AG08396 (cell line): ENCODE results near the gene MAPK4.

Experiments used
- DNase-seq: peaks from one replicate; pipeline ENCODE4 v3.0.0; 2012; ENCODE audit warnings: low spot score, mixed read lengths

Gene MAPK4

DNA sequence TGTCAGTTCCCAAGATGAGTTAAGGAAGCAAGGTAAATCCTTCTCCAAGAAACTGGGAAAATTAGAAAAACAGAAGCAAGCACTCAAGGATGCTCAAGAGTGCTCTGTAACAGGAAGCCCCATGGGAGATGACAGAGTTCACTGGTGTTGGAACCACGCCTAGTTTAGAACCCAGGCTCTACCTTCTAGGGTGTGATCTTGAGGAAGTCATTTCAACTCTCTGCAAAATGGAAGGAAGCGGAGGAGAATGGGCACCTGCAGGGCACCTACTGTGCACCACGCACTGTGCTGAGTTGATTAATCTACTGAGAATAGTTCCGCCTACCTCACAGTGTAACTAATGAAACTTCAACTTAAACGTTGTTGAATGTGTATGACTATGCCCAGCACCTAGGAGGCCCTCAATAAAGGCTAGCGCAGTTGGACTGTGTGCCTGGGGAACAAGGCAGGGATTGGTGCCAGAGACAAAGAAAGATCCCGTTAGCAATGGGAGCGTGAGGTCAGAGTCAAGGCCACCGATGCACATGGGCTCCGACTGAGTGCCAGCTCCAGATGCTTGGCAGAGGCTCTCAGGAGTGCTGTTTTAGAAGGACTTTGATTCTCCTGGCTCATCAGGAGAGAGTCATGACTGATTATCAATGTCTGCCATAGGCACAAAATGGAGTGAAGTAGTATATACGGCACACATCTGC lies 93.7 kb downstream of the MAPK4 start:
- DNase-seq = no peak

DNA sequence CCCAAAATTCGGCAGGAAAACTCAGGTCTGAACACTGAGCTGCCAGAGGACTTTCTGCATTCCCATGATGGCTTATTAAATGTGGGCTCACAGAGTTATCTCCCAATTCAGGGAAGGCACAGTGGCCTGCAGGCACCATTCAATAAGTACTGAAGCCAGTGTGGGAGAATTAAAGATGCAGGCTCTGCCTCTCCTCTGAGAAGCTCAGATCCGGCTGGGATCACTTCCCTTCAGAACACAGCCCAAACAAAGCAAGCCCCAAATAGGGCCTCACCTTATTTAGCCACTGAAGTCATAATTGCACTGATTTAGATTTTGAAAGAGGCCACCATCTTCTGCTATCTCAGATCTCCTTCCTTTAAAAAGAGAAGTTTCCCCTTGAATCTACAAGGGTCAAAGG lies 94.3 kb downstream of the MAPK4 start:
- DNase-seq = no peak

DNA sequence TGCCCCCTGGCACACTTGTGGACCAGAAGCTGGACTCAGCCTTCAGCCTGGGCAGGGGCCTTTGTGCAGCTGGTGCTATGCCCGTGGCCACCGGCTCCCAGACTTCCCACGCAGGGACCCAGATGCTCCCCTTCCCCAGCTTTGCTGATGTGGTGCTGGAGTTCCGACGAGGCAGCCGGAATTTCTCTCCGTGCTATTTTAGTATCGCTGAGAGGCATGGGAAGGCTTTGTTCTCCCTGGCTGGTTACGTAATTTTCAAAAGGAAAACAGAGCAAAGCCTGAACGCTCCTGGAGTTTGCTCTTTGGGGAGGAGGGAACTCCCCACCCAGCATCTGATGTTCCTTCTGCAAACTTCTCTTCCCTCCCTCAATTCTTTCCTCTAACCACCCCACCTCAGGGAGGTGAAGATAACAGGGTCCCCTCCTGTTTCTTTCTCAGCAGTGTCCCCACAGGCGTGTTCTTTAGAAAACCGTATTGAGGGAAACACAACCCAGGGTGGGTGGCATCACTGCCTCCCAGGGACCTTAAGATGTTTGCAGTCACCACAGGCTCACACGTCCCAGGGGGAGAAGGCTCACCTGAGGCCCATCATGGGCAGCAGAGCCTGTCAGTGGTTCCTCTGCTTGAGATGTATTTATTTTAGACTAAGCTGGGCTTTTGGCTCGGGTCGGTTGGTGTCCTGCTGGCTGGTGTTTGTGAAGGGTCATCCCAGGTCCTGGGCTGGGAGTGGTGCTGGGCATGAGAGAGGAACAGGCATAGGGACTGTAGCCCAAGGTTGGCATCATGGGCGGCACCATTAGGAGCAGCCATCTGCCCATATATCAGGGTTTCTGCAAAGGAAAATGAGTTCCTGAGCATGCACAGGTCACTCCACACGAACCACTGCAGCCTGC lies 95.0 kb downstream of the MAPK4 start:
- DNase-seq = no peak

DNA sequence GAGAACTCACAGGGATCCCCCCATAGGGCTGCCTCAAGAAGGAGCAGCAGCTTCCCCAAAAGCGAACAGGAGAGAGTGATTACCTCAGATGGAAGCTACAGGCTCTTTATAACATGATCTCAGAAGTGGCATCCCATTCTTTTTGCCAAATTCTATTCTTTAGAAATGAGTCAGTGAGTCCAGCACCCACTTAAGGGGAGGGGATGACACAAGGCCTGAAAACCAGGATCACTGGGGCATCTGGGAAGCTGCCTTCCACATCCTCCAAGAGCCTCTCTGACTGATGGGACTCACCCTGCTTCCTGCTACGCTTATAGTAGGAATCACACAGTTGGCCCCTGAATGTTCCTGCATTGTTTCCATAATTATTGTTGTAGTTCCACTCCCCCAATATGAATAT lies 96.5 kb downstream of the MAPK4 start:
- DNase-seq = no peak

DNA sequence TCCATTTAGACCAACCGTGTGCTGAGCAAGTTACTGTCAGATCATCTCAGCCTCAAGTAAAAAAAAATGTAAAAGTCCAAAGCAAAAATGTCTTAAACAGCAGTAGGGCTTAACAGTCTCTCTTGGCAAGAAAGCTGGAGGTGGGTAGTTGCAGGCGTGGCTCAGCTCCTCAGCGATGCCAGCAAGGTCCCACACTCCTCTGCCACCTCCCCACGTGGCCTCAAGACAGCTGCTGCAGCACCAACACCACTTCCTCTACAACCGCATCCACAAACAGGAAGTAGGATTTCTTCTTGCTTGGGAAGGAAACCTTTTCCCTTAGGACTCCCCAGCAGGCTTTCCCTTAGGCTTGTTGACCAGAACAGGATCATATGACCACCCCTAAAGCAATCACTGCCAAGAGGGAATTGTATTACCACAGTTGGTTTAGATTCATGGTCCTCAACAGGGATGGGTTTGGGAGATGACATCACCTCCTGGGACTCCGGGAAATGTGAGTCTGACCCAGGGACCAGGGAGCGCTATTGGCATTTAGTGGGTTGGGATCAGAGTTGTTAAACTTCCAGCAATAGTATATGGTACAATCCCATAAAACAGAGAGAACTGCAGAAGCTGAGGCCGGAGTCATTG lies 97.1 kb downstream of the MAPK4 start:
- no peak for DNase-seq

DNA sequence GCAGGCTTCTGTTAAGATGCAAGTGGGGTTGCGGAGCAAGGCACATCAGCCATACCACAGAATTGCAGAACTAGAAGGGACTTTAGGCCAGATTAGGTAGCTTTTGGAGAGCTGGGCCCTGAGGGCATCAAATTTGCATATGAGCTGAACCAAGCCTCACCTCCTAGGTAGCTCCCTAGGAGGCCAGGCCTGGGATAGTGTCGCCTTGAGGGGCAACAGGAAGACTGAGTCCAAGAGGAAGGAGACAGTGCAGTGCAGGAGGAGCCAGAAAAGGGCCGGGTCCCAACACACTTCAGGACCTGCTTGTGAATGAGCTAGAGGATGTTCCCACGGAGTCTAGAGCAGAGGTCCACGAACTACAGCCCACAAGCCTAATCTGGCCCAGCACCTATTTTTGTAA lies 98.7 kb downstream of the MAPK4 start:
- DNase-seq = no peak

DNA sequence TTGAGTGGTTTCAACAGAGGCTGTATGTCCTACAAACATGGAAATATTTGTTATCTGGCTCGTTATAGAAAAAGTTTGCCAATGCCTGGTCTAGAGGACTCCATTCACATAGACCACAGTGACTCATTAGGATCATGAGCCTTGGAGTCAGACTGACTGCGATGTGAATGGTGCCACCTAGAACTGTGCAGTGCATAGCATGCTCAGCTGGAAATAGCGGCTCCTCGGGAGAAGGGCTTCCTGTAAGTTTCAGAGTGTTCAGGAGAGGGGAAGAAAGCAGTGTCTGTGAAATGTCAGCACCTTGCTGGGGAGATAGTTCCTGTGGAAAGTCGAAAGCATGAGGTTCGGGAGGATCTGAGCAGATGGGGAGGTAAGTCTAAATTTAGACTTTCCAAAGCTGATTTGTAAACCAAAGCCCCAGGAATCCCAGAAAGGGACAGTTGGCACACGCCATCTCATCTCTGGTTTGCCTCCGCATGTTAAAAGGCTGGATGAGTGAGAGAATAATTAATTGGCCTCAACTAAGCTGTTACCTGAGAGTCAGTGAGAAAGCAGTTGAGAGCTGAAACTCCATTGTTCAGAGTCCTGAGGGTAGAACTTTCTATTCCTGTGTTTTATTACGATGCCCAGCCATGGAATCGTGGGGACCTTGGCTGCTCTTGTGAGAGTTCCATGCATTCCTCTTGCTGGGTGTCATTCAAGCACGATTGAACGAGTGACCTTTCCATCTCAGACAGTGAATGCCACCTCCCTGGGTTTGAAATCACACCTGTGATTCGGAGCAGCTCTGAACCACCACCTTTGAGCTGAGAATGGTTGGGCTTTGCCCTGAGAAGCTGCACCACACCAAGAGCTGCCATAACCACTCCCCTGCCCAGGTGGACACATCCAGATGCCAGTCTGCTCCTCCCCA lies 99.5 kb downstream of the MAPK4 start:
- DNase-seq = no peak

DNA sequence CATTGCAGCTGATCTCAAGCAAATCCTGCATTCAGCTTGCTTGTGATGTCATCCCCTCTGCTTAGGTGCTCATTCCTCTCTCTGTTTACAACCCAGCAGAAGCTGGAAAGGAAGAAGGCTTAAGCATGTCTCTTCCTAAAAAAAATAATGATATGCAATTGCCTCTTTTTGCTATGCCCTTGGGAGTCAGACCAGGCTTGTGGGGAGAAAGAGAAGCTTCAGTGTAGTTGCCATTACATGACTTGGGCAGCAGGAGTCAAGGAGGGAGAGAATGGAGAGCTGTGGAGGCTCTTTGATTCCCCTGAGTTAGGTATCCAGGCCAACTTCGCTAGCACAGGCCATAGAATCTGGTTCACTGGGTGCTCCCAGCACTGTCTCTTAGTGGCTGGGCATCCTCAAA lies 101.1 kb downstream of the MAPK4 start:
- no peak for DNase-seq

DNA sequence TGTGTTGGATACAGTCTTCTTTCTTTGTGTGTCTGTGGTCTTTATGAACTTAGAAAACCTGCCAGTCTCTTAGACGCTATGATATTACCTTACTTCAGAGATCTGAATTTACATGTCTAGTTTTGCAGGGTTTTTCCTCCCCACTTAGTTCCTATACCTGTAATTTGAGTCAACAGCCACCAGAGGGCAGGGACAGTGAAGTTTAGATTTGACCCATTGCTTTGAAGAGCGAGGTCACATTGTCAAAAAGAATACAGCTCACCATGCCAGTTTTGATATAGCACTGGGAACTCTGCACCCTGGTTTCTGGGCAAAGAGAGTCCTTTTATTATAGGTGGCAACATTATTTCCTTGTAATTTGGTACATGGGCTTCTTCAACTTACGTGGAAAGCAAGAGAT lies 102.3 kb downstream of the MAPK4 start:
- no peak for DNase-seq

DNA sequence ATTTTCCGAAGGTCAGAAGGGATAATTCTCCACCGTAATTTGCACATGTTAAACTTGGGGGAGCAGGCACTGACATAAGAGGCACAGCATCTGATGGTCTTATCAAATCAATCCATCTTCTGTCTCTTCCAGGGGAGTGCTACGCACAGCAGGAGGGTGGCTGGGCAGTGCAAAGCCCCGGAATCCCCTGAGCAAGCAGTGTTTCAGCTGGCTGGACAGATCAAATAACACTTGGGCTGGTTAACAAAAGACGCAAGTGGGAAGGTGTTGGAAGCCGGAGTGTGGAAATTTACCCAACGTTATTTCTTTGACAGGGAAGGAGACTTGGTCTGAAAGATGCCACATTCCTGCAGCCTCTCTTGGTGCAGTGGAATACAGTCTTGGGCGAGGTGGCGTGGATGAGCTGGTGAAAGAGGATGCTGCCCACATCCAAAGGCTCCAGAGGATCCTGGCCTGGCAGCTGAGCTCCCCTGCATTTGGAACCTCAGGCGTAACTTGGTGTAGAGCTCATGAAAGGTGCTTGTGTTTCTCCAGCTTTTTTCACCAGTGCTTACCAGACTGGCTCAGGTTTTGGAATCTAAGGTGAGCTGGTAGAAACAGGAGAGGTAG lies 103.0 kb downstream of the MAPK4 start:
- DNase-seq = no peak

DNA sequence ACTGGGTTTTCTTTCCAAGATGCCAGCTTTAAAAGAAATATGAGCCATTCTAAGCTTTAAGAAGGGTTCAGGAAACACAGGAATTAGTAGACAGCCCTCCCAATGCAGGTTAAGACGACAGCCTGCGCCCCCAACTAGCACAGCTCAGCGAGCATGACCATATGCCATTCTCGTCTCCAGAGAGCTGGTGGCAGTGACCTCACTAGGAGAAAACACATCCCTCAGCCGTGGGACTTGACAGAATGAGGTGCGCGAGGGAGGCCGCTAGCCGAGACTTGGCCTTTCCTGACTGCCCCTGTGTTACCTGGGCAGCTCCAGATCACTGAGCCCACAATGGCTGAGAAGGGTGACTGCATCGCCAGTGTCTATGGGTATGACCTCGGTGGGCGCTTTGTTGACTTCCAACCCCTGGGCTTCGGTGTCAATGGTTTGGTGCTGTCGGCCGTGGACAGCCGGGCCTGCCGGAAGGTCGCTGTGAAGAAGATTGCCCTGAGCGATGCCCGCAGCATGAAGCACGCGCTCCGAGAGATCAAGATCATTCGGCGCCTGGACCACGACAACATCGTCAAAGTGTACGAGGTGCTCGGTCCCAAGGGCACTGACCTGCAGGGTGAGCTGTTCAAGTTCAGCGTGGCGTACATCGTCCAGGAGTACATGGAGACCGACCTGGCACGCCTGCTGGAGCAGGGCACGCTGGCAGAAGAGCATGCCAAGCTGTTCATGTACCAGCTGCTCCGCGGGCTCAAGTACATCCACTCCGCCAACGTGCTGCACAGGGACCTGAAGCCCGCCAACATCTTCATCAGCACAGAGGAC lies 103.9 kb downstream of the MAPK4 start:
- no peak for DNase-seq

DNA sequence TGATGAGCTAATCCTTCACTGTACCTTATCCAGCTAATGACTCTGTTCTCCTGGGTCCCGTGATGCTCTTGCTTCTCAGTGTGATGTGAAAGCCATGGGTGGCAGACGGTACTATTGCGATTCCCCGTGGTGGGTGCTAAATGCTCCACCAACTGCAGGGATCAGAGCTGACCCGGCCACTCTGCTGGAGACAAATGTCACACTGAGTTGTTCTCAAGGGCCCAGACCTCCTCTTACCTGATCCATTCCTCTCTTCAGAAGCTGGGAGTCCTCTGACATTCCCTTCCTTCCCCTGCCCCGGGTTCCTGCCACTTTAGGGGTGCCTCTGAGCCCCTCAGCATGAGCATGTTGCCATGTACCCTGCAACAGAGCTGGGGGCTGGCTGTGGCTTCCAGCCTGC lies 105.1 kb downstream of the MAPK4 start:
- DNase-seq = no peak

DNA sequence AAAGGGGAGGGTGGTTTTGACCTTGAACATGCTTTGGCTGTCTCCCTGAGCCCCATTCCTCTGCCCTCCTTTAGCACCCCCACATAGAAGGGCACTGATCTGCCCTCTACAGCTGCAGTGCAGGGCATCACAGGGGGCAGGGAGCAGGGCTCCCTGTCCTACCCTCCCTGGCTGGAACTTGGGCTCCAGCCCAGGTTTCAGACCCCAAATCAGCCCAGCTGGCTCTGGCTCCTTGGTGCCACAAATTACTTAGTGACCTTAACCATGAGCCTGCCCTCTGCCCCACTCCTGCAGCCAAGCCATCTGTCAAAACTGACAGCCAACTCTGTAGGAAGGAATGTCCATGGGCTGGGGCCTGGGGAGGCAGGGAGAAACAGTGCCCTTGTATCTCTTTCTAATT lies 105.6 kb downstream of the MAPK4 start:
- no peak for DNase-seq

DNA sequence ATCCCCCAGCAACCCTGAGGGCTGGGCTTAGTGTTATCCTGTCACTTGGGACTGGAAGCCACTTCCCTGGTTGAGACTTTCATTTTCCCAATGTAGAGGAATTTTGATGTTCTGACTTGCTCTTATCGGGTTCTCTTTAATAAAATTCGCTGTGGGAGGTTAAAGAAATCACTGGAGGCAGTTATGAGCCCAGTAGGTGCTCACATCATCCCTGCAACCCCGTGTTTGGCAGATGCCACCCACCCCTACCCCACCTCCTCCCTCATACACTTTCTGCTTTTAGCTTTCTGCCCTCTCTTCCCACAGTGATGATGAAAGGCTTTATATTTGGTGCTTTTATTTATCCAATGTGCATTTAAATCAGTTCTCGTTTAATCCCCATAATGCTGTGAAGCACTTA lies 106.6 kb downstream of the MAPK4 start:
- DNase-seq = no peak

DNA sequence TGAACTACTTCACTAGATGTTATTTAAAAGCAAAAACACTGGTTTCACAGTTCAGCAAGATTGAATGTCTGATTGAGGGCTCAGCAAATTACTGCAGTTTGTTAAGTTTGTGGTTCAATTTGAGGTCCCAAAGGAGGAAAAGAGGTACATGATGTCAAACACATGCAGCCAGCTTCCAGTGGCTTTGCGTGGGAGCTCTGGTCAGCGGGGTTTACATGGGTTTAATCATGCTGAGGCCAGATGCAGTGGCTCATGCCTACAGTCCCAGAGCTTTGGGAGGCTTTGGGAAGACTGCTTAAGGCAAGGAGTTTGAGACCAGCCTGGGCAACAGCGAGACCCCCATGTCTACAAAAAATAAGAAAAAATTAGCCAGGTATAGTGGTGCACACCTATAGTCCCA lies 111.5 kb downstream of the MAPK4 start:
- no peak for DNase-seq

DNA sequence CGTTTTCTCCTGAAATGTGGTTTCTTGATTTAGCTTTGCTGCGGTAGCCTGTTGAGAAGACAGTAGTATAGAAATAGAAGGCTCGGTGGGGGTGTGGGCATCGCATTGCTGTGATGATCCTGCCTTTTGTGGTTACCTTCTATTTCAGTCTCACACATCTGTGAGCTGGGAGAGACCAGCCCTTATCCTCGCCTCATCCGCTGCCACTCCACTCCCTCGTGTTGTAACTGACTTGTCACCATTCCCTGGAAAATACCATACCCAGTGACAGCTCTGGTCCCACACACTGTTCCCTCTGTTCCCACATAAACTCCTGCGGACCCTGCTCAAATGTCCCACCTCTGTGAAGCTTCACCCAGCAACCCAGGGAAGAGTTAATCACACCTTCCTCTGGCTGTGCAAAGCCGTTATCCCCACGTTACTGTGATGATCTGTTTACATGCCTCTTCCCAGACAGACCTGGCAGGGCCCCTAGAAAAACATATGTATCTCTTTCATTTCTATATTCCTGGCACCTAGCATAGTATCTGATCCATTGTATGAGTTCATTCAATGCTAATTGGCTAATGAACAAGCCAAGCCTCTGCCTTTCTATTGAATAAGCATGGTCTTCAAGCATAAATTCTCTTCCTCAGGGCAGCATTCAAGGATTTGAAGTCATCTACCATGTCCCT lies 114.6 kb downstream of the MAPK4 start:
- no peak for DNase-seq

DNA sequence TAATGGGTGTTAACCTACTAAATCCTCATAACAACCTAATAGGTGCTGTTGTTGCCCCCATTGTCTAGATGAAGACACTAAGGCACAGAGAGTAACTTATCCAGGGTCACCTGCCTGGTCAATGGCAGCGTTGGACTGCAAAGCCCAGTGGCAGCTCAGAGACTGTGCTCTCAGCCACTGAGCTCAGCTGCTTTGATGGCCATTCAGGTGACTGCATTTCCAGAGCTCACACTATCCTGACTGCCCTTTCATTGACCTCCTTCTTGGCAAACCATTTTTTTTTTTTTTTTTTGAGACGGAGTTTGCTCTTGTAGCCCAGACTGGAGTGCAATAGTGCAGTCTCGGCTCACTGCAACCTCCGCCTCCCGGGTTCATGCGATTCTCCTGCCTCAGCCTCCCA lies 115.2 kb downstream of the MAPK4 start:
- DNase-seq = no peak

DNA sequence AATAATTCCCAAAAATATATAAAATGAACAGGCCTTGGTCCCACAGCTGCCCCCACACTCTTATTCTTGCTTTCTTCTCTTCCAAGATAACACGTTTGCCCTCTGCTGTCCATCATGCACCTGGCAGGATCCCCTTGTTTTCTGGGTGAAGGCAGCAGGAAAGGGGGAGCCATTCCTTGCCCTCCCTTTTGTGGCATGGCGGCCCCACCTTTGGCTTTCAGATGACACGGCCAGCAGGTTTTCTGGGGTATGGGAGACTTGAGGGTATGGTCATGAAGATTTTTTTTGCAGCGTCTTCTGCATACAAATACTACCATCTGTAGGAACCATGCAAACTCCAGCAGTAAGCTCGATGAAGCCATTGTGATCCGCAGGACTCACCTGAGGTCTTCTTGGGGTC lies 118.8 kb downstream of the MAPK4 start:
- no peak for DNase-seq

DNA sequence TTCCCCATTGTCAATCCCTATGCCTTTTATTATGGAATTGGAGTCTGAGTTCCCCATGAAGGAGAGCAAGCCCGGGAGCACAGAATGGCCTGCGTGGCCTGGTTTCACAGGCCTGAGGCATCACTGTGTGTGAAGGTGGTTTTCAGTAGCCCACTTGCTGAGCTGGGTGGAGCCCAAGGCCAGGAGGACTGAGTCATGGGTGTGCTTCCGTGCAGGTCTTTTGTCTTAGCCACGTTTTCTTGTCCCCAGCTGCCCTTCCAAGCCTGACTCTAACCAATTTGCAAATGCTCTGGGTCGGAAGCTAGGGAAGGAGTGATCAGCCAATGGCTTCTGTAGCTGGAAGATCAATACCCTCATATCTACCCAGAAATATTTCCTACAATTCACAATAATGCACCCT lies 119.2 kb downstream of the MAPK4 start:
- DNase-seq = no peak

DNA sequence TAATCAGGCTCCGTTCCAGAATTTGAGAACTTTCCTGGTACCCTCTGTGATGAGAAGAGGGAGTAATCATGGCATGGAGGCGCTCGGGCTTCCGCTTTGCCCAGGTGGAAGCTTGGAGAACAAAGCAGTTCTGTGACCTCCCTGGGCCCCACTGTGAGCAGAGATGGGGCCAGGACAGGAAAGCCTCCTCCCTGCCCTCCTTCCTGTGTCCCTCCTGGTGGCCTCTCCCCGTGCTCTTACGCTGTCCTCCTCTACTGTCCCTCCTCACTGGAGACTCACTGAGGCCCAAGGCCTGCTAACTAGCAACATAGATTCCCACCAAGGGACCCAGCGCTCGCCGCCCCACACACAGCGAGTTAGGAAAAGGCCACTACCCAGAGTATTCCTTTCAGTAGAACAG lies 119.8 kb downstream of the MAPK4 start:
- DNase-seq = no peak
